KOPT-K1 (cell line): ENCODE measurements around the gene SFT2D3.

Experiments
- H3K27ac ChIP-seq: fragments of 200-600 bp; sonication (generic); 2 replicates; pipeline ENCODE4 v1.5.1; 2016; ENCODE audit warnings: antibody characterized with exemption, mild to moderate bottlenecking, low read depth, low read length; ENCODE audit not compliant: poor library complexity, severe bottlenecking
- H3K36me3 ChIP-seq: fragments of 200-600 bp; sonication (generic); 2 replicates; pipeline ENCODE4 v1.5.1; 2017; ENCODE audit warnings: antibody characterized with exemption, mild to moderate bottlenecking, low read length, moderate library complexity; ENCODE audit not compliant: insufficient read depth
- H3K9me3 ChIP-seq: fragments of 200-600 bp; sonication (generic); 2 replicates; pipeline ENCODE4 v1.5.1; 2017; ENCODE audit warnings: antibody characterized with exemption, low read length, mild to moderate bottlenecking; ENCODE audit not compliant: insufficient read depth, poor library complexity, severe bottlenecking

The SFT2D3 gene

GRCh38 chr2:127661072-127661649 is 40.1 kb upstream of the SFT2D3 start:
- Histone ChIP-seq H3K9me3 (no peaks in the 10 kb centered on the region), H3K36me3 (no peaks in the 10 kb centered on the region), H3K27ac (no peak overlapping the region)

GRCh38 chr2:127661949-127662510 is 39.3 kb upstream of the SFT2D3 start:
- no peaks in the 10 kb centered on the region for H3K9me3 ChIP-seq
- no peak overlapping the region for H3K27ac ChIP-seq
- no peaks in the 10 kb centered on the region for H3K36me3 ChIP-seq

- H3K27ac ChIP-seq, result no peak overlapping the region
- H3K9me3 ChIP-seq, result no peaks in the 10 kb centered on the region
- H3K36me3 ChIP-seq, result no peaks in the 10 kb centered on the region
Observed at GRCh38 chr2:127662937-127663565, 38.2 kb upstream of the SFT2D3 start.

- no peaks in the 10 kb centered on the region for H3K9me3 ChIP-seq
- H3K27ac ChIP-seq, result no peak overlapping the region
- H3K36me3 ChIP-seq, result no peaks in the 10 kb centered on the region
Observed at GRCh38 chr2:127663566-127664064, 37.7 kb upstream of the SFT2D3 start.

- Histone ChIP-seq H3K36me3 (no peaks in the 10 kb centered on the region), H3K27ac (no peak overlapping the region), H3K9me3 (no peaks in the 10 kb centered on the region)
Observed at GRCh38 chr2:127664065-127664894, 37.0 kb upstream of the SFT2D3 start.

- Histone ChIP-seq H3K36me3 (no peaks in the 10 kb centered on the region), H3K27ac (no peak overlapping the region), H3K9me3 (no peaks in the 10 kb centered on the region)
Observed at GRCh38 chr2:127664895-127665225, 36.4 kb upstream of the SFT2D3 start.

- H3K36me3 ChIP-seq, result no peaks in the 10 kb centered on the region
- no peak overlapping the region for H3K27ac ChIP-seq
- H3K9me3 ChIP-seq, result no peaks in the 10 kb centered on the region
Observed at GRCh38 chr2:127665267-127665893, 35.9 kb upstream of the SFT2D3 start.

GRCh38 chr2:127669056-127669455 is 32.2 kb upstream of the SFT2D3 start:
- Histone ChIP-seq H3K9me3 (no peaks in the 10 kb centered on the region), H3K27ac (no peak overlapping the region), H3K36me3 (no peaks in the 10 kb centered on the region)

- H3K27ac ChIP-seq, result no peak overlapping the region
- no peaks in the 10 kb centered on the region for H3K9me3 ChIP-seq
- no peaks in the 10 kb centered on the region for H3K36me3 ChIP-seq
Observed at GRCh38 chr2:127670055-127670956, 31.0 kb upstream of the SFT2D3 start.

GRCh38 chr2:127670957-127671290 is 30.4 kb upstream of the SFT2D3 start:
- no peaks in the 10 kb centered on the region for H3K36me3 ChIP-seq
- H3K27ac ChIP-seq, result no peak overlapping the region
- no peaks in the 10 kb centered on the region for H3K9me3 ChIP-seq

GRCh38 chr2:127671557-127672302 is 29.6 kb upstream of the SFT2D3 start:
- no peaks in the 10 kb centered on the region for H3K36me3 ChIP-seq
- H3K9me3 ChIP-seq, result no peaks in the 10 kb centered on the region
- no peak overlapping the region for H3K27ac ChIP-seq

- Histone ChIP-seq H3K36me3 (no peaks in the 10 kb centered on the region), H3K27ac (no peak overlapping the region), H3K9me3 (no peaks in the 10 kb centered on the region)
Observed at GRCh38 chr2:127672341-127673224, 28.7 kb upstream of the SFT2D3 start.
